A673 (cell line): Measurements from ENCODE around the gene WDR31.
"Not testable (repeated sequence)": the region's sequence is repeated elsewhere in the genome, so short reads cannot be mapped to it uniquely, and the experiment has no call there.

Source experiments
- CTCF ChIP-seq: fragments of 300-800, 200-600 bp; sonication (generic); conservative IDR thresholded peaks from 2 replicates; pipeline ENCODE4 v1.5.1; 2017; ENCODE audit warnings: low read depth, mild to moderate bottlenecking, antibody characterized with exemption, low read length, moderate library complexity, mixed read lengths
- EZH2 ChIP-seq: fragments of 200-600 bp; sonication (generic); IDR thresholded peaks from 2 replicates; pipeline ENCODE4 v1.6.1; 2017; ENCODE audit warnings: borderline replicate concordance, low read depth, mild to moderate bottlenecking, mixed read lengths, antibody characterized with exemption, low read length; ENCODE audit not compliant: poor library complexity, severe bottlenecking

- not testable (repeated sequence) for TF ChIP-seq CTCF, EZH2
These were observed 39.2 kb upstream of the WDR31 start for GRCh38 chr9:113379094-113379828.
